ENCODE data around the gene PLAU. TPM values are rescaled to one million over a fixed set of nuclear protein-coding genes. Genes with fewer than 3 reads are reported as not detected.

PLAU gene
- polyA plus RNA-seq, result 19.6 TPM
- long read RNA-seq, donor 1, partial matches to known transcripts, result 0 of 2 reads
- long read RNA-seq, donor 1, other reads (novel, unspliced or antisense), result 0 of 2 reads
- long read RNA-seq, donor 2, transcript PLAU-201 (11 exons, 2,321 nt), result major isoform, 5 of 5 reads
- long read RNA-seq, donor 2, partial matches to known transcripts, result 0 of 5 reads
- long read RNA-seq, donor 2, other reads (novel, unspliced or antisense), result 0 of 5 reads
- long read RNA-seq, donor 3, result 0 reads
- long read RNA-seq, donor 4, partial matches to known transcripts, result 0 of 1 reads
- long read RNA-seq, donor 4, other reads (novel, unspliced or antisense), result 0 of 1 reads
- long read RNA-seq, donor 5, partial matches to known transcripts, result 0 of 1 reads
- long read RNA-seq, donor 5, other reads (novel, unspliced or antisense), result 0 of 1 reads
- long read RNA-seq, donor 6, partial matches to known transcripts, result 0 of 3 reads
- long read RNA-seq, donor 6, other reads (novel, unspliced or antisense), result 0 of 3 reads
- long read RNA-seq, donor 7, partial matches to known transcripts, result 0 of 1 reads
- long read RNA-seq, donor 7, other reads (novel, unspliced or antisense), result 0 of 1 reads
- long read RNA-seq, donor 8, transcript PLAU-201 (11 exons, 2,321 nt), result major isoform, 5 of 22 reads
- long read RNA-seq, donor 8, partial matches to known transcripts, result 17 of 22 reads
- long read RNA-seq, donor 8, other reads (novel, unspliced or antisense), result 0 of 22 reads
- long read RNA-seq, donor 9, partial matches to known transcripts, result 0 of 4 reads
- long read RNA-seq, donor 9, other reads (novel, unspliced or antisense), result 0 of 4 reads
- long read RNA-seq, donor 10, partial matches to known transcripts, result 0 of 3 reads
- long read RNA-seq, donor 10, other reads (novel, unspliced or antisense), result 0 of 3 reads
- long read RNA-seq, donor 11, partial matches to known transcripts, result 0 of 1 reads
- long read RNA-seq, donor 11, other reads (novel, unspliced or antisense), result 0 of 1 reads

- no CpG with 5 or more reads among the region's 74 CpGs for WGBS (ENCODE audit: insufficient coverage, low lambda C conversion rate)
- H3K4me1 ChIP-seq (ENCODE audit: control insufficient read depth, insufficient read depth, low read length), result peaks cover 53% of the 10 kb centered on the region
Observed at GRCh38 chr10:73910764-73911552, at the start of gene PLAU. TSS of gene PLAU (plus strand) at chr10:73911132. CDS start at chr10:73911556, 424 bp downstream.

DNA sequence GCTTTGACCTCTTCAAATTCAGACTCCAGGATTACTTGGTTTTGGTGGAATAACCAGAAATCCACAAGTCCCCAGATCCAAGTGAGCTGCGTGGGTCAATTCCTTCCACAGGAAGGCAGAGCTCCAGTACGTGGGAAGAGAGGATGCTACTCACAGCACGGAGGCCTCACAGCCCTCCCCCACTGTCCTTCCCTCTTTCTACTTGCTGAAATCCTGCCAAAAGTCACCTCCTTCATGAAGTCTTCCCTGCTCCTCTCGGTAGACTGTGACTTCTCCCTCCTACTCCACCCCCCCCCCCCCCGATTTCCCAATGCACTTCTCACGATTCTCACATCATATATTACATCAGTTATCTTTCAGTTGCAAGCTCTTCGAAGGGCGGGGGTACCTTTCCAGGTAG is 48.9 kb upstream of the PLAU start:
- Histone ChIP-seq H3K36me3 (ENCODE audit: control insufficient read depth, insufficient read depth, low read length) (peaks cover 74% of the 10 kb centered on the region), H3K27me3 (ENCODE audit: control insufficient read depth, insufficient read depth, low read length) (no peaks in the 10 kb centered on the region), H3K27ac (ENCODE audit: low read length) (no peak overlapping the region), H3K9me3 (ENCODE audit: control insufficient read depth, low read depth, low read length) (no peaks in the 10 kb centered on the region), H3K4me3 (ENCODE audit: low read length) (no peak overlapping the region), H3K4me1 (ENCODE audit: control insufficient read depth, insufficient read depth, low read length) (peaks cover 4% of the 10 kb centered on the region)
- no CpG with 5 or more reads among the region's 8 CpGs for WGBS (ENCODE audit: insufficient coverage, low lambda C conversion rate)
- no peak for DNase-seq

More at GRCh38 chr10:73910764-73911552, at the start of gene PLAU:
- peaks cover 16% of the 10 kb centered on the region for H3K36me3 ChIP-seq (ENCODE audit: control insufficient read depth, insufficient read depth, low read length)
- peaks cover 7% of the 10 kb centered on the region for H3K27me3 ChIP-seq (ENCODE audit: control insufficient read depth, insufficient read depth, low read length)
- peak within 1 kb of the TSS; percentile 79 for H3K27ac ChIP-seq (ENCODE audit: low read length)
- no peaks in the 10 kb centered on the region for H3K9me3 ChIP-seq (ENCODE audit: control insufficient read depth, low read depth, low read length)
- H3K4me3 ChIP-seq (ENCODE audit: low read length), result peak within 1 kb of the TSS; percentile 51
- peak in 1 of 2 donors; percentile 73 for DNase-seq

DNA sequence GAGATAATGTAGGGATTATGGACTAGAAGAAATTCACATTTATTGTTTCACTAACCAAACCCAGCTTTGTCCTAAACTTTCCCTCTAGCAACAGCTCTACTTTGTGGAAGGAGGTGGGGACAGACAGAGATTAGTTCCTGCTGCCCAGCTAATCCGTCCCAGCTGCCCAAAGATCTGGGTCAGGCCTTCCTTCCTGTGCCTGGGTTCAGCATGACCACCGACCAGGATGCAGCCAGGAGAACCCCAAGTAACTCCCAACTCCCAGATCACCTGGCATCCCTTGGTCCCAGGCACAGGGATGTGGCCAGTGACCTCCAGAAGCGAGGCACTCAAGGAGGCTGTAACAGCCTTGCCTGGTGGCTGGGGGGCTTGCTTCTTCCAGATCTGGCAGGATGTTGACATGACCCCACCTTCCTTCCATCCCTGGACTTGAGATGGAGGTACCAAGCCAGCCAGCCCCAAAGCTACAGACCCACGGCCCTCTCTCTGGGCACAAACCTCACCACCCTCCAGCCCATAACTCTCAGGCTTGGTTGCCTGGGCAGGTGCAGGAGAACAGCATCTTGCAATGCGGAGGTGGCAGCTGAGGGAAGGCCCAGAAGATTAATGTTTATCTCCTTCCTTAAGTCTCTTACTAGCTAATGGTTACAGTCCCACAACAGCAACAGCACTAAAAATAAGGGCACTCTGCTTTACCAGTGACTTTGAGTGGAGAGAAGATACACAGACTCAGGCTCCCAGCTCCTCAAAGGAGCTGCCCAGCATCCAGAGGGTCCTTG is 47.7 kb upstream of the PLAU start:
- Histone ChIP-seq H3K27ac (ENCODE audit: low read length) (no peak overlapping the region), H3K9me3 (ENCODE audit: control insufficient read depth, low read depth, low read length) (no peaks in the 10 kb centered on the region), H3K4me3 (ENCODE audit: low read length) (no peak overlapping the region), H3K36me3 (ENCODE audit: control insufficient read depth, insufficient read depth, low read length) (peaks cover 82% of the 10 kb centered on the region), H3K27me3 (ENCODE audit: control insufficient read depth, insufficient read depth, low read length) (no peaks in the 10 kb centered on the region), H3K4me1 (ENCODE audit: control insufficient read depth, insufficient read depth, low read length) (peaks cover under 1% of the 10 kb centered on the region)
- WGBS (ENCODE audit: insufficient coverage, low lambda C conversion rate), result no CpG with 5 or more reads among the region's 5 CpGs
- no peak for DNase-seq

GRCh38 chr10:73864229-73864628 is 46.7 kb upstream of the PLAU start:
- no peak for DNase-seq
- no peak overlapping the region for H3K27ac ChIP-seq (ENCODE audit: low read length)
- no peaks in the 10 kb centered on the region for H3K27me3 ChIP-seq (ENCODE audit: control insufficient read depth, insufficient read depth, low read length)
- no peak overlapping the region for H3K4me3 ChIP-seq (ENCODE audit: low read length)
- H3K4me1 ChIP-seq (ENCODE audit: control insufficient read depth, insufficient read depth, low read length), result no peaks in the 10 kb centered on the region
- peaks cover 82% of the 10 kb centered on the region for H3K36me3 ChIP-seq (ENCODE audit: control insufficient read depth, insufficient read depth, low read length)
- WGBS (ENCODE audit: insufficient coverage, low lambda C conversion rate), result no CpG with 5 or more reads among the region's 4 CpGs
- no peaks in the 10 kb centered on the region for H3K9me3 ChIP-seq (ENCODE audit: control insufficient read depth, low read depth, low read length)

DNA sequence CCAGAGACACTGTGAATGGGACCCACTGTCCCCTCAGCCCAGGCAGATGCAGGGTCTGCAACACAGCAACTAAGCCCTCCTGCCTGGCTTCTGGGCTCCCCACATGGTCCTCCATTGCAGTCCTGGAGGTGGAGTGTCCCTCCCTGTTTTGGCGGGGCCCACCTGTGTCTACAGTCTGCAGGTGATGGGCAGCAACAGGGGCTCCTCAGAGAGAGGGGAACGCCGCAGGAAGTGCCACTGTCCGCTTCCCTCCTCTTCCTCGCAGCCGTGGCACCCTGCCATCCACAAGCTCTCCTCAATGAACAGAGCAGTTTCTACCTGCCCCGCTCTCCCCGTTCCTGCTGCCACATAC is 45.8 kb upstream of the PLAU start:
- H3K27ac ChIP-seq (ENCODE audit: low read length), result no peak overlapping the region
- H3K4me3 ChIP-seq (ENCODE audit: low read length), result no peak overlapping the region
- no CpG with 5 or more reads among the region's 8 CpGs for WGBS (ENCODE audit: insufficient coverage, low lambda C conversion rate)
- no peaks in the 10 kb centered on the region for H3K4me1 ChIP-seq (ENCODE audit: control insufficient read depth, insufficient read depth, low read length)
- no peak for DNase-seq
- no peaks in the 10 kb centered on the region for H3K27me3 ChIP-seq (ENCODE audit: control insufficient read depth, insufficient read depth, low read length)
- H3K9me3 ChIP-seq (ENCODE audit: control insufficient read depth, low read depth, low read length), result no peaks in the 10 kb centered on the region
- H3K36me3 ChIP-seq (ENCODE audit: control insufficient read depth, insufficient read depth, low read length), result peaks cover 82% of the 10 kb centered on the region

- no peak overlapping the region for H3K4me3 ChIP-seq (ENCODE audit: low read length)
- no peaks in the 10 kb centered on the region for H3K27me3 ChIP-seq (ENCODE audit: control insufficient read depth, insufficient read depth, low read length)
- peaks cover 6% of the 10 kb centered on the region for H3K4me1 ChIP-seq (ENCODE audit: control insufficient read depth, insufficient read depth, low read length)
- H3K9me3 ChIP-seq (ENCODE audit: control insufficient read depth, low read depth, low read length), result no peaks in the 10 kb centered on the region
- peaks cover 82% of the 10 kb centered on the region for H3K36me3 ChIP-seq (ENCODE audit: control insufficient read depth, insufficient read depth, low read length)
- no peak for DNase-seq
- no peak overlapping the region for H3K27ac ChIP-seq (ENCODE audit: low read length)
- WGBS (ENCODE audit: insufficient coverage, low lambda C conversion rate), result no CpG with 5 or more reads among the region's 11 CpGs
Observed at GRCh38 chr10:73865459-73866442, 45.2 kb upstream of the PLAU start.

- no peak for DNase-seq
- peaks cover 86% of the 10 kb centered on the region for H3K36me3 ChIP-seq (ENCODE audit: control insufficient read depth, insufficient read depth, low read length)
- no CpG with 5 or more reads among the region's 7 CpGs for WGBS (ENCODE audit: insufficient coverage, low lambda C conversion rate)
- peaks cover 15% of the 10 kb centered on the region for H3K4me1 ChIP-seq (ENCODE audit: control insufficient read depth, insufficient read depth, low read length)
- H3K27me3 ChIP-seq (ENCODE audit: control insufficient read depth, insufficient read depth, low read length), result no peaks in the 10 kb centered on the region
- H3K9me3 ChIP-seq (ENCODE audit: control insufficient read depth, low read depth, low read length), result no peaks in the 10 kb centered on the region
- no peak overlapping the region for H3K4me3 ChIP-seq (ENCODE audit: low read length)
- no peak overlapping the region for H3K27ac ChIP-seq (ENCODE audit: low read length)
Observed at GRCh38 chr10:73866621-73867020, 44.3 kb upstream of the PLAU start.

DNA sequence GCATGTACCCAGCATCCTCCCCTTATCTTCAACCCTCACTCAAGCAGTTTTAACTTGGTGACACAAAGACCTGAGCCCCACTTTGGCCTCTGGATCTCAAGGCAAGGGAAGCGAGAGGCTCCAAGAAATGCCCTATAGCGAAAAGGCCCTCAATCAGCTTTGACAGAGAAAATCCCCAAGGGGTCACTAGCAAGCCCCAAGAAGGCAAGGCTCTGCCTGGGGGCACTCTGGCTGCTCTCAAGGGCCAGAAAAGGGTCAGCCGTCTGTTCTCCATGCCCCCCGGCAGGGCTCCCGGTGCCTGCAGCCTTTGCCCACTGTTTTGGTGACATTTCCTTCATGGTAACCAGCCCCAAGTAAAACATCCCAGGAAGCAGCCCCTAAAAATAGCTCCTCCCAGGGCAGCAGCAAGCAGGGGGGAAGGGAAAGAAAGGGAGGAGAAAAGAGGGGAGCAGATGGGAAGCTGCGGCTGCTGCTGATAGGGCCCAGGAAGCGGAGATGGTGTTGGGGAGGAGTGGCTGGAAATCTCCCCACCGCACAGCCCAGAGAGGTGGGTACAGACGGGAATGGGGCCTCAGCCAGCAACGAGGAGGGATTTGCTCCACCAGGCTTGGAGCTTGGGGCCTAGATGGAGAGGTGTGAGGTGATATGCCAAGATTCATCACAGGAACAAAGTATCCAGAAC is 43.7 kb upstream of the PLAU start:
- H3K9me3 ChIP-seq (ENCODE audit: control insufficient read depth, low read depth, low read length), result no peaks in the 10 kb centered on the region
- no peak overlapping the region for H3K4me3 ChIP-seq (ENCODE audit: low read length)
- no peak for DNase-seq
- no CpG with 5 or more reads among the region's 10 CpGs for WGBS (ENCODE audit: insufficient coverage, low lambda C conversion rate)
- peaks cover 21% of the 10 kb centered on the region for H3K4me1 ChIP-seq (ENCODE audit: control insufficient read depth, insufficient read depth, low read length)
- peaks cover 82% of the 10 kb centered on the region for H3K36me3 ChIP-seq (ENCODE audit: control insufficient read depth, insufficient read depth, low read length)
- no peaks in the 10 kb centered on the region for H3K27me3 ChIP-seq (ENCODE audit: control insufficient read depth, insufficient read depth, low read length)
- no peak overlapping the region for H3K27ac ChIP-seq (ENCODE audit: low read length)

Data from large intestine (tissue), 12 donors.